HepG2 (cell line): ENCODE data around the gene ADAMTS13. TPM values are rescaled to one million over a fixed set of nuclear protein-coding genes. Genes with fewer than 3 reads are reported as not detected.

Source experiments
- ATAD3A ChIP-seq: sonication (generic); formaldehyde crosslinking; IDR thresholded peaks from 2 replicates; pipeline ENCODE4 v1.4.0; 2020; ENCODE audit warnings: missing genetic modification reagents
- BCL3 ChIP-seq: sonication (generic); formaldehyde crosslinking; IDR thresholded peaks from 2 replicates; pipeline ENCODE4 v1.5.1; 2020; ENCODE audit warnings: mild to moderate bottlenecking, missing genetic modification reagents, moderate library complexity
- CC2D1A ChIP-seq: sonication (generic); formaldehyde crosslinking; IDR thresholded peaks from 2 replicates; pipeline ENCODE4 v1.8.1; 2023; ENCODE audit warnings: mild to moderate bottlenecking, missing genetic modification reagents
- ELF4 ChIP-seq: sonication (generic); formaldehyde crosslinking; IDR thresholded peaks from 2 replicates; pipeline ENCODE4 v1.5.0; 2020; ENCODE audit warnings: missing genetic modification reagents, mild to moderate bottlenecking, moderate library complexity, borderline replicate concordance
- FOSL1 ChIP-seq: sonication (generic); formaldehyde crosslinking; IDR thresholded peaks from 2 replicates; pipeline ENCODE4 v1.9.0; 2021; ENCODE audit warnings: missing genetic modification reagents, borderline replicate concordance
- FOXA3 ChIP-seq: IDR thresholded peaks from 2 replicates; pipeline ENCODE4 v1.6.1; 2016; ENCODE audit warnings: missing genetic modification reagents, missing compliant biosample characterization
- KAT8 ChIP-seq: IDR thresholded peaks from 2 replicates; pipeline ENCODE4 v1.6.1; 2016; ENCODE audit warnings: missing genetic modification reagents, missing compliant biosample characterization
- MEIS2 ChIP-seq: sonication (generic); formaldehyde crosslinking; IDR thresholded peaks from 2 replicates; pipeline ENCODE4 v1.9.0; 2021; ENCODE audit warnings: mild to moderate bottlenecking, missing genetic modification reagents
- NFKBIZ ChIP-seq: IDR thresholded peaks from 2 replicates; pipeline ENCODE4 v1.6.1; 2018; ENCODE audit warnings: missing genetic modification reagents, missing compliant biosample characterization
- NR2F1 ChIP-seq, 2 experiments: fragments of 450-650 bp in 1 of 2; formaldehyde crosslinking in 1 of 2; IDR thresholded peaks; 2 replicates each; pipeline versions ENCODE4 v1.5.0 to v1.6.1; 2016 to 2020; ENCODE audit warnings: mild to moderate bottlenecking in 1 of 2, missing compliant biosample characterization in 1 of 2, missing genetic modification reagents in 1 of 2, moderate library complexity in 1 of 2
- RAD21 ChIP-seq: fragments of 450-650 bp; formaldehyde crosslinking; IDR thresholded peaks from 2 replicates; pipeline ENCODE4 v1.5.0; 2020; ENCODE audit warnings: mild to moderate bottlenecking
- RCOR2 ChIP-seq: IDR thresholded peaks from 2 replicates; pipeline ENCODE4 v1.6.1; 2016; ENCODE audit warnings: missing biosample characterization, missing genetic modification reagents
- RFX3 ChIP-seq: IDR thresholded peaks from 2 replicates; pipeline ENCODE4 v1.6.1; 2016; ENCODE audit warnings: missing biosample characterization, missing genetic modification reagents
- SETDB1 ChIP-seq: sonication (generic); formaldehyde crosslinking; IDR thresholded peaks from 2 replicates; pipeline ENCODE4 v1.5.1; 2020; ENCODE audit warnings: missing genetic modification reagents, mild to moderate bottlenecking, borderline replicate concordance
- STAG1 ChIP-seq: sonication (generic); formaldehyde crosslinking; IDR thresholded peaks from 2 replicates; pipeline ENCODE4 v1.4.0; 2020; ENCODE audit warnings: missing genetic modification reagents
- THRA ChIP-seq: sonication (generic); formaldehyde crosslinking; IDR thresholded peaks from 2 replicates; pipeline ENCODE4 v1.4.0; 2020; ENCODE audit warnings: missing genetic modification reagents, borderline replicate concordance
- THYN1 ChIP-seq: sonication (generic); formaldehyde crosslinking; IDR thresholded peaks from 2 replicates; pipeline ENCODE4 v1.8.1; 2023; ENCODE audit warnings: low read depth, mild to moderate bottlenecking, moderate library complexity, missing genetic modification reagents, borderline replicate concordance
- WIZ ChIP-seq: sonication (generic); formaldehyde crosslinking; IDR thresholded peaks from 2 replicates; pipeline ENCODE4 v1.5.1; 2020; ENCODE audit warnings: mild to moderate bottlenecking, missing genetic modification reagents
- YY1 ChIP-seq: IDR thresholded peaks from 2 replicates; pipeline ENCODE4 v1.6.1; 2011; ENCODE audit warnings: low read length, low read depth, moderate library complexity, mild to moderate bottlenecking; ENCODE audit not compliant: insufficient read depth, insufficient replicate concordance
- ZFP62 ChIP-seq: sonication (generic); formaldehyde crosslinking; IDR thresholded peaks from 2 replicates; pipeline ENCODE4 v1.4.0; 2020; ENCODE audit warnings: missing genetic modification reagents
- ZFP91 ChIP-seq: sonication (generic); formaldehyde crosslinking; IDR thresholded peaks from 2 replicates; pipeline ENCODE4 v1.9.0; 2022; ENCODE audit warnings: missing genetic modification reagents, mild to moderate bottlenecking, borderline replicate concordance
- ZNF20 ChIP-seq: sonication (generic); formaldehyde crosslinking; IDR thresholded peaks from 2 replicates; pipeline ENCODE4 v1.4.0; 2020; ENCODE audit warnings: mild to moderate bottlenecking, moderate library complexity, missing genetic modification reagents
- ZNF274 ChIP-seq: sonication (generic); formaldehyde crosslinking; IDR thresholded peaks from 2 replicates; pipeline ENCODE4 v1.5.1; 2020; ENCODE audit warnings: mild to moderate bottlenecking, missing genetic modification reagents
- ZNF296 ChIP-seq: sonication (generic); formaldehyde crosslinking; conservative IDR thresholded peaks from 2 replicates; pipeline ENCODE4 v1.5.0; 2020; ENCODE audit warnings: mild to moderate bottlenecking, missing genetic modification reagents
- ZNF670 ChIP-seq: sonication (generic); formaldehyde crosslinking; IDR thresholded peaks from 2 replicates; pipeline ENCODE4 v1.8.0; 2022; ENCODE audit warnings: mild to moderate bottlenecking, missing genetic modification reagents, borderline replicate concordance
- ZNF766 ChIP-seq: sonication (generic); formaldehyde crosslinking; IDR thresholded peaks from 2 replicates; pipeline ENCODE4 v1.5.0; 2020; ENCODE audit warnings: missing genetic modification reagents, borderline replicate concordance
- ZNF883 ChIP-seq: sonication (generic); formaldehyde crosslinking; IDR thresholded peaks from 2 replicates; pipeline ENCODE4 v1.5.1; 2020; ENCODE audit warnings: mild to moderate bottlenecking, missing genetic modification reagents; ENCODE audit errors: not compliant biosample characterization
- polyA plus RNA-seq, 8 experiments: library from polyadenylated mRNA; depleted of rRNA in 3 of 8; stranded (reverse) in 7 of 8; unstranded in 1 of 8; fragments of >200 nt; fragmentation: Illumina TruSeq in 4 of 8; extraction: Trizol in 4 of 8; gene quantifications; 2 replicates each; pipeline versions ENCODE4 v1.2.1 to v1.2.3, GENCODE V29; 2011 to 2016; ENCODE audit warnings: low read depth in 4 of 8, missing spikeins in 1 of 8, mixed read lengths in 1 of 8; ENCODE audit not compliant: insufficient read depth in 1 of 8
- total RNA-seq, 5 experiments: library from RNA; depleted of rRNA; stranded (reverse); fragments of >200 nt; fragmentation: Illumina TruSeq; extraction: Trizol; gene quantifications; 2 replicates each; pipeline ENCODE4 v1.2.3, GENCODE V29; 2016; ENCODE audit warnings: low read depth in 1 of 5

Gene ADAMTS13
- total and polyA plus RNA-seq, 2 of the 13 experiments (the other 11 are each of a cell fraction or from before 2014, with no cell fraction given): 0.91 to 4.5 TPM

GRCh38 chr9:133429641-133430161, 7.5 kb downstream of the ADAMTS13 start (continued):
- TF ChIP-seq NFKBIZ (CRISPR knock-in tag) (no peak), ZNF274 (CRISPR knock-in tag) (0 out of 2 replicates have a peak, but pooled peaks have one; percentile 56), MEIS2 (CRISPR knock-in tag) (no peak), STAG1 (CRISPR knock-in tag) (peak; percentile 46), ZNF20 (CRISPR knock-in tag) (no peak), CC2D1A (CRISPR knock-in tag) (no peak), YY1 (no peak), ZFP91 (CRISPR knock-in tag) (no peak), RAD21 (CRISPR knock-in tag) (peak; percentile 50; the same call in 1 of the 2 replicates), ELF4 (CRISPR knock-in tag) (no peak), ZNF670 (no peak), RCOR2 (no peak), ZNF296 (CRISPR knock-in tag) (no peak), THRA (no peak), ZNF883 (CRISPR knock-in tag) (no peak), ZNF766 (CRISPR knock-in tag) (no peak), FOXA3 (no peak), ZFP62 (CRISPR knock-in tag) (no peak), NR2F1 (CRISPR knock-in tag; IDR thresholded peaks at IDR 0.05) (no peak), RFX3 (CRISPR knock-in tag) (no peak), SETDB1 (CRISPR knock-in tag) (no peak), FOSL1 (no peak), WIZ (no peak), BCL3 (CRISPR knock-in tag) (peak; percentile 32; the same call in 1 of the 2 replicates), KAT8 (no peak), ATAD3A (no peak), THYN1 (CRISPR knock-in tag) (no peak)
